Adrenal gland (tissue), 5 donors: ENCODE measurements around the gene KIRREL3.

ENCODE experiments used
- CTCF ChIP-seq, 6 experiments: fragments of 450-650 bp in 4 of 6; fragments of 200-600 bp in 2 of 6; sonication (generic) in 1 of 6; IDR thresholded peaks; 1 replicate in 5 of 6; 2 replicates in 1 of 6; pipeline versions ENCODE4 v1.5.1 to v1.8.0; 2016 to 2021; ENCODE audit warnings: antibody characterized with exemption in 6 of 6, mild to moderate bottlenecking in 2 of 6, moderate library complexity in 1 of 6
- POLR2A ChIP-seq, 2 donors: fragments of 450-650 bp; IDR thresholded peaks; one replicate each; pipeline ENCODE4 v1.6.1; 2017; ENCODE audit warnings: antibody characterized with exemption in 2 of 2, mild to moderate bottlenecking in 2 of 2, moderate library complexity in 1 of 2
- donor health status: DM: no; HTN: no; CAD: no.

- no peak for TF ChIP-seq POLR2A (IDR thresholded peaks at IDR 0.05)
- TF ChIP-seq CTCF (IDR thresholded peaks at IDR 0.05), result no peak
Observed at GRCh38 chr11:126810776-126811175, 189.8 kb downstream of the KIRREL3 start.
